ENCODE measurements around the gene GPR61.

DNA sequence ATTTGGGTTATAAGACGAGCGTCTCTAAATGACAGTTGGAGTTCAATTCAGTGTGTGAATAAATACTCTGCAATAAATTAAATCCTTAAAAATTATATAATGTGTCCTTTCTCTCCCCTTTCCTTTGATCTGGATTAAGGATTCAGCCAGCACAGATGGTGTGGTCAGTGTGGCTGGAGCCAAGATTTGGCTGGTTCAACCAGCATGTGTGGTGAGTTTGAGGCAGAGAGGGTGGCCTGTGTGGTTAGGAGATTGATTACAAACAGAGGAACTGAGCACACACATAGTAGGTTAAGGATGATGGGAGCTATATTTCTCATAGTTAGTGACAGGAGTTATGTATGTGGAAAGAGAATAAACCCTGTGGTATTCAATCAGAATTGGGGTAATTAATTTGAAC, 16.0 kb upstream of the GPR61 start:
- TF ChIP-seq EZH2 (IDR thresholded peaks at IDR 0.05; ENCODE audit: borderline replicate concordance, insufficient read depth, low read length, poor library complexity, severe bottlenecking) (no peak), CTCF (IDR thresholded peaks at IDR 0.05; ENCODE audit: poor library complexity, severe bottlenecking) (no peak), MXI1 (conservative IDR thresholded peaks at IDR 0.05; ENCODE audit: poor library complexity, severe bottlenecking) (no peak), POLR2AphosphoS5 (IDR thresholded peaks at IDR 0.05) (no peak), EP300 (conservative IDR thresholded peaks at IDR 0.05; ENCODE audit: poor library complexity, severe bottlenecking) (no peak)
- TF ChIP-seq, protein P1, sequence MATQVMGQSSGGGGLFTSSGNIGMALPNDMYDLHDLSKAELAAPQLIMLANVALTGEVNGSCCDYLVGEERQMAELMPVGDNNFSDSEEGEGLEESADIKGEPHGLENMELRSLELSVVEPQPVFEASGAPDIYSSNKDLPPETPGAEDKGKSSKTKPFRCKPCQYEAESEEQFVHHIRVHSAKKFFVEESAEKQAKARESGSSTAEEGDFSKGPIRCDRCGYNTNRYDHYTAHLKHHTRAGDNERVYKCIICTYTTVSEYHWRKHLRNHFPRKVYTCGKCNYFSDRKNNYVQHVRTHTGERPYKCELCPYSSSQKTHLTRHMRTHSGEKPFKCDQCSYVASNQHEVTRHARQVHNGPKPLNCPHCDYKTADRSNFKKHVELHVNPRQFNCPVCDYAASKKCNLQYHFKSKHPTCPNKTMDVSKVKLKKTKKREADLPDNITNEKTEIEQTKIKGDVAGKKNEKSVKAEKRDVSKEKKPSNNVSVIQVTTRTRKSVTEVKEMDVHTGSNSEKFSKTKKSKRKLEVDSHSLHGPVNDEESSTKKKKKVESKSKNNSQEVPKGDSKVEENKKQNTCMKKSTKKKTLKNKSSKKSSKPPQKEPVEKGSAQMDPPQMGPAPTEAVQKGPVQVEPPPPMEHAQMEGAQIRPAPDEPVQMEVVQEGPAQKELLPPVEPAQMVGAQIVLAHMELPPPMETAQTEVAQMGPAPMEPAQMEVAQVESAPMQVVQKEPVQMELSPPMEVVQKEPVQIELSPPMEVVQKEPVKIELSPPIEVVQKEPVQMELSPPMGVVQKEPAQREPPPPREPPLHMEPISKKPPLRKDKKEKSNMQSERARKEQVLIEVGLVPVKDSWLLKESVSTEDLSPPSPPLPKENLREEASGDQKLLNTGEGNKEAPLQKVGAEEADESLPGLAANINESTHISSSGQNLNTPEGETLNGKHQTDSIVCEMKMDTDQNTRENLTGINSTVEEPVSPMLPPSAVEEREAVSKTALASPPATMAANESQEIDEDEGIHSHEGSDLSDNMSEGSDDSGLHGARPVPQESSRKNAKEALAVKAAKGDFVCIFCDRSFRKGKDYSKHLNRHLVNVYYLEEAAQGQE (IDR thresholded peaks at IDR 0.05; ENCODE audit: borderline replicate concordance), result no peak
